Stromal cell of bone marrow (primary cell): ENCODE data around the gene NUP85.
A peak's percentile ranks its signal among the peaks of the same experiment; 100 is the strongest.
"Not testable (repeated sequence)": the region's sequence is repeated elsewhere in the genome, so short reads cannot be mapped to it uniquely, and the experiment has no call there.

ENCODE experiments used
- DNase-seq: peaks from one replicate; pipeline ENCODE4 v3.0.0-alpha.2; 2012; ENCODE audit warnings: low read depth

Gene NUP85

GRCh38 chr17:75269844-75270217 is 64.4 kb downstream of the NUP85 start:
- no peak for DNase-seq

GRCh38 chr17:75270218-75270965 is 64.9 kb downstream of the NUP85 start:
- peak; percentile 36 for DNase-seq

GRCh38 chr17:75270966-75271232 is 65.4 kb downstream of the NUP85 start, which contains the start of gene MIF4GD:
TSS of gene MIF4GD (minus strand) at chr17:75271231. CDS start at chr17:75270195, 1,036 bp downstream.
- DNase-seq, result no peak

GRCh38 chr17:75271233-75271954 is 65.9 kb downstream of the NUP85 start:
- peak; percentile 40 for DNase-seq

GRCh38 chr17:75271955-75272847 is 66.7 kb downstream of the NUP85 start:
- peak; percentile 38 for DNase-seq

- DNase-seq, result no peak
These were observed 67.3 kb downstream of the NUP85 start for GRCh38 chr17:75272848-75273184.

- DNase-seq, result peak; percentile 65
These were observed 68.7 kb downstream of the NUP85 start for GRCh38 chr17:75273977-75274708.

GRCh38 chr17:75277664-75278071 is 72.2 kb downstream of the NUP85 start:
- peak; percentile 19 for DNase-seq

GRCh38 chr17:75280189-75280588 is 74.7 kb downstream of the NUP85 start:
- DNase-seq, result not testable (repeated sequence)

- DNase-seq, result no peak
These were observed 79.6 kb downstream of the NUP85 start for GRCh38 chr17:75285123-75285522.
